Pancreas (tissue), 10 donors: ENCODE results near the gene PLEKHA5. TPM values are rescaled to one million over a fixed set of nuclear protein-coding genes. Genes with fewer than 3 reads are reported as not detected.

Source experiments
- ATAC-seq, 4 donors: fragments of 200-7000 bp; cut with Tn5 transposase; one replicate each; pipeline versions ENCODE4 v1.8.0 to v1.9.1; 2020; ENCODE audit warnings: mild to moderate bottlenecking in 4 of 4, moderate library complexity in 4 of 4
- DNase-seq, 6 donors: peaks; one replicate each; pipeline ENCODE4 v3.0.0-alpha.2; 2020
- FAIRE-seq: peaks from 2 replicates; lab custom pipeline; 2012; peaks lifted over from hg19 to GRCh38; lab: Jason Lieb, UNC
- H3K27ac ChIP-seq, 4 donors: fragments of 200-600 bp; sonication (generic); 1 replicate in 3 of 4; 2 replicates in 1 of 4; pipeline versions ENCODE4 v1.5.0 to v1.8.0; 2020
- H3K27me3 ChIP-seq, 4 donors: fragments of 200-600 bp; one replicate each; pipeline ENCODE4 v1.8.0; 2021
- H3K36me3 ChIP-seq, 3 donors: fragments of 200-600 bp; sonication (generic) in 1 of 3; one replicate each; pipeline versions ENCODE4 v1.5.0 to v1.8.0; 2020 to 2021
- H3K4me1 ChIP-seq, 3 donors: fragments of 200-600 bp; one replicate each; pipeline ENCODE4 v1.8.0; 2021
- H3K4me3 ChIP-seq, 4 donors: fragments of 200-600 bp; sonication (generic) in 2 of 4; one replicate each; pipeline versions ENCODE4 v1.5.0 to v1.8.0; 2020 to 2021
- H3K9me3 ChIP-seq, 4 donors: fragments of 200-600 bp; one replicate each; pipeline ENCODE4 v1.8.0; 2021
- WGBS, 2 donors: extraction: QIAGEN DNeasy Blood & Tissue Kit; methylation state at CpG; one replicate each; pipeline ENCODE4 v1.1.7; 2013; 5-methylcytosine and 5-hydroxymethylcytosine counted together
- intact Hi-C, 3 donors: fragments of 100-400 bp; cut with DNase I; formaldehyde crosslinking; loops; one replicate each; pipeline versions ENCODE4 v1.11.1 to v1.14.2; 2022
- polyA plus RNA-seq, 2 donors: library from polyadenylated mRNA; stranded (reverse); fragments of 200-250 nt; gene quantifications; one replicate each; pipeline ENCODE4 v1.2.3, GENCODE V29; 2013
- total RNA-seq, 6 donors: library from RNA; stranded (reverse); fragmentation: NEBNext Ultra II Directional in 4 of 6; extraction: Animal tissue kit (Norgen Biotek cat#: 25700) in 4 of 6; gene quantifications; one replicate each; pipeline versions ENCODE4 v1.2.1 to v1.2.4, GENCODE V29; 2021 to 2023
- TF ChIP-seq, protein P1 (sequence below), 4 donors: fragments of 200-600 bp; sonication (generic) in 3 of 4; IDR thresholded peaks; one replicate each; pipeline versions ENCODE4 v1.5.0 to v1.8.0; 2021; ENCODE audit warnings: antibody characterized with exemption in 4 of 4
- donor health status: healthy with polysubstance abuse.
- donor health status: DM: no; HTN: no; CAD: no; lungs with moderate emphysema.
- donor health status: DM: no; HTN: no; CAD: no.
- donor health status: control.
- donor health status: control.
- donor health status: Bipolar disorder and iron deficiency.
- donor health status: DM: yes; HTN: yes; CAD: no.
- donor health status: DM: no; HTN: no; CAD: no.
- donor health status: DM: no; HTN: no; CAD: no.
- donor health status: DM: yes; HTN: yes; CAD: no.

The PLEKHA5 gene
- total and polyA plus RNA-seq, 8 donors, result 10.3 to 26.4 (median 17.5) TPM

DNA sequence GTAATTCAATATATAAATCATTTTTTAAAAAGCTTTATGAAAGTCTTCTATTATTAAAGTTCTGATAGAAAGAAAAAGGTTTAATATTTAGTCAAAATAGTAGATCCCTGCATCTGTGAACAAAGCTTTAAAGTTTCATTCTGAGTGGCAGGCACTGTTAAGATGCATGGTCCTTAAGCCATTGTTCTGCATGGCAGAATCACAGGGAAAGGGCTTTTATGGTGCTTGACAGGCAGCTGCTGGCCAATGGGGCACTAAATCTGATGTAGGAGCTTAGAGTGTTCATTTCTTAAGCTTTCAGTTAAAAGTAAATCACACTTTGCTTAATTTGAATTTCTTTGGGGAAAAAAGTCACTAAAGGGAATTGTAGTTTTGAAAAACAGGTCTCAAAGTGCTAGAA lies 148.2 kb downstream of the PLEKHA5 start:
- Histone ChIP-seq H3K4me3 (no peak overlapping the region), H3K9me3 (no peaks in the 10 kb centered on the region), H3K27ac (no peak overlapping the region), H3K4me1 (peaks cover 0 to 6% (median 4%) of the 10 kb centered on the region in 3 donors), H3K36me3 (peaks cover 0 to 7% (median 0%) of the 10 kb centered on the region in 3 donors), H3K27me3 (no peaks in the 10 kb centered on the region)
- FAIRE-seq, result peak; percentile 20
- ATAC-seq, result no peak
- intact Hi-C loops, result no loop called here
- TF ChIP-seq, protein P1, sequence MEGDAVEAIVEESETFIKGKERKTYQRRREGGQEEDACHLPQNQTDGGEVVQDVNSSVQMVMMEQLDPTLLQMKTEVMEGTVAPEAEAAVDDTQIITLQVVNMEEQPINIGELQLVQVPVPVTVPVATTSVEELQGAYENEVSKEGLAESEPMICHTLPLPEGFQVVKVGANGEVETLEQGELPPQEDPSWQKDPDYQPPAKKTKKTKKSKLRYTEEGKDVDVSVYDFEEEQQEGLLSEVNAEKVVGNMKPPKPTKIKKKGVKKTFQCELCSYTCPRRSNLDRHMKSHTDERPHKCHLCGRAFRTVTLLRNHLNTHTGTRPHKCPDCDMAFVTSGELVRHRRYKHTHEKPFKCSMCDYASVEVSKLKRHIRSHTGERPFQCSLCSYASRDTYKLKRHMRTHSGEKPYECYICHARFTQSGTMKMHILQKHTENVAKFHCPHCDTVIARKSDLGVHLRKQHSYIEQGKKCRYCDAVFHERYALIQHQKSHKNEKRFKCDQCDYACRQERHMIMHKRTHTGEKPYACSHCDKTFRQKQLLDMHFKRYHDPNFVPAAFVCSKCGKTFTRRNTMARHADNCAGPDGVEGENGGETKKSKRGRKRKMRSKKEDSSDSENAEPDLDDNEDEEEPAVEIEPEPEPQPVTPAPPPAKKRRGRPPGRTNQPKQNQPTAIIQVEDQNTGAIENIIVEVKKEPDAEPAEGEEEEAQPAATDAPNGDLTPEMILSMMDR (IDR thresholded peaks at IDR 0.05), result no peak
- DNase-seq, result no peak

DNA sequence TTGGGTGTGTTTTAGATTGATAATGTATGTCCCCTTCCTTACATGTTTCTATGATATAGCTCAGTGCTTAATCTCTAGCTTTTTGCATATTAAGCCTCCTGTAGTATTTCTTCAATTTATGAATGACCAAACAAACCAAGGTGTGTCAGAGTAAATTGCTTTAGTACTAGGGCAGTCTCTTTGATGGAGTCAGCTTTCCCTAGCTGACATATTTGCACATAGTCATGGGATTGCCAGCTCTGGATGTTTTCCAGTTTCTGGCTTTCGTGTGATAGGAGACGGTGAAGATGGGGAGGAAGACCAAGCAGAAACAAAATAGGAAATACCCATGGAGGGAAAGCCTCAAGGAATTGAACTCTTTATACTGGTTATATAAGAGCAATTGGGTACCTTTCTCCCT lies 148.9 kb downstream of the PLEKHA5 start:
- peaks cover 0 to 7% (median 0%) of the 10 kb centered on the region in 3 donors for H3K36me3 ChIP-seq
- 82 to 83% methylated on average over 2 of the region's 2 CpGs for WGBS, 2 donors
- intact Hi-C loops, result no loop called here
- TF ChIP-seq, protein P1 (IDR thresholded peaks at IDR 0.05), result no peak
- H3K9me3 ChIP-seq, result no peaks in the 10 kb centered on the region
- H3K27ac ChIP-seq, result no peak overlapping the region
- DNase-seq, result no peak
- H3K4me3 ChIP-seq, result no peak overlapping the region
- ATAC-seq, result no peak
- no peak for FAIRE-seq
- peaks cover 0 to 5% (median 3%) of the 10 kb centered on the region in 3 donors for H3K4me1 ChIP-seq
- H3K27me3 ChIP-seq, result no peaks in the 10 kb centered on the region

DNA sequence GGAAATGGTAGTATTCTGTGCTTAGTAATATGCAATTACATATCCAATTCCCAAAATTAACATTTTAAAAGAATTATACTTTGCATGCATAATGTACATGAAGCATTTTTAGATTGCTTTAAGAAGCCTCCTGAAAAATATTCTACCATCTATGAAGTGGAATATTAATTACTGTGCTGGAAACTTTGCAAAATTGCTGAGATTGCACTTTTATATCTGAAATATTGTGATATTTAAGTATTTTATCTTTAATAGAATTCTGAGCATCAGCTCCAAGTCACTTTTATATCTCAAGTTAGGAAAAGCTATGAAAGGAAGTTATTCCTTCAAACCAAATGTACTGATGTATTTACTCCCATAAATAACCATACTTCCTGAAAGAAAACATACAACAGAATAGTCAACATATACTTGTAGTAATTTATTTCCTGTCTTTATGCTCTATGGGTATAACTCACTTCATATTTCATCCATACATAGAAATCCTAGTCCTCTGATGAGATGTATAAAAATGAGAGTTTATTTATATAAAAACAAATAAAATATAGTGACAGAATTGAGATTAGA lies 152.7 kb downstream of the PLEKHA5 start:
- no peak for ATAC-seq
- intact Hi-C loops, result no loop called here
- DNase-seq, result no peak
- no peak for FAIRE-seq
- Histone ChIP-seq H3K9me3 (no peaks in the 10 kb centered on the region), H3K4me1 (no peaks in the 10 kb centered on the region), H3K4me3 (no peak overlapping the region), H3K27me3 (no peaks in the 10 kb centered on the region), H3K27ac (no peak overlapping the region), H3K36me3 (peaks cover 0 to 2% (median 0%) of the 10 kb centered on the region in 3 donors)
- TF ChIP-seq, protein P1 (IDR thresholded peaks at IDR 0.05), result no peak

DNA sequence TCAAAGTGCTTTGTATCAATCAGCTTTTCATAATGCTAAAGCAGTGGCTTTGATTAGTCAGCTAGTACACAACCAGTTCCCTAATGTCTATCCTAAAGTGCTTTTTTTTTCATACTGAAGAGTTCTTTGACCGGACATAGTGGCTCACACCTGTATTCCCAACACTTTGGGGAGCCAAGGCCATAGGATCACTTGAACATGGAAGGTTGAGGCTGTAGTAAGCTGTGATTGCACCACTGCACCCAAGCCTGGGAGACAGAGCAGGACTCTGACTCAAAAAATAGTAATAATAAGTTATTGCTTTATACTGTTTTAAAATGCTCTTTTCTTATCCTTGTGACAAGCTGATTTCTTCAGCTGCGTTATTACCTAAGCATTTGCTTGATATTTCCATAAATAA lies 155.1 kb downstream of the PLEKHA5 start:
- no peaks in the 10 kb centered on the region for H3K27me3 ChIP-seq
- peaks cover 0 to 2% (median 0%) of the 10 kb centered on the region in 3 donors for H3K36me3 ChIP-seq
- H3K4me1 ChIP-seq, result no peaks in the 10 kb centered on the region
- H3K4me3 ChIP-seq, result no peak overlapping the region
- ATAC-seq (no peak), FAIRE-seq (no peak), DNase-seq (no peak)
- 86 to 89% methylated on average over 2 of the region's 2 CpGs for WGBS, 2 donors
- intact Hi-C loops, result no loop called here
- TF ChIP-seq, protein P1 (IDR thresholded peaks at IDR 0.05), result no peak
- no peaks in the 10 kb centered on the region for H3K9me3 ChIP-seq
- H3K27ac ChIP-seq, result no peak overlapping the region

DNA sequence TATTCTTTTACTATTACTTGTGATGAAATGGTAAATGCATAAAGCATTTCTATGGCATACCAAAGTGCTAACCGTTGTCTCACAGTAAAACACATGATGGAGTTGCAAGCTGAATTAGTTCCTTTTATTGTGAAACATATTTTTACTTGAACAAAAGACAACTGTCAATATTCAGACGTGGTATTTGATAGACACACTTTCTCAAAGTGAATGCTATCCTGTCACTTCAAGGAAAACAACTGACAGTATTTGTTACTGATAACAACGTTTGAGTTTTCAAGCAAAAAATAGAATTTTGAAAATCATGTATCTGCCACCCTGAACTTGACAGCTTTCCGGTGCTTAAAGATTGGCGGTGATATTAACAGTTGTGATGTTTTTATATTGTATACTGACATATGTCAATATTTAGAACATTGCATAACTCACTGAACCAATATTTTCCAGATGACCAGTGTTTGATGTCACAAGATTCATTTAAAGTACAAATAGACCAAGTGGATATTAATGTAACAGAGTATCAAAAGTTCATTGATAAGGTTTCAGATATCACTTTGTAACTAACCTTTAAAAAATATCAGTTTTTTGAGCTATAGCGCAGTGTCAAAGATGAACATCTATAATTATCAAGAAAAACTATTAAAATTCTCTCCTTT lies 156.4 kb downstream of the PLEKHA5 start:
- DNase-seq (no peak), ATAC-seq (no peak), FAIRE-seq (no peak)
- 44 to 51% methylated on average over 6 of the region's 6 CpGs for WGBS, 2 donors
- H3K27ac ChIP-seq, result no peak overlapping the region
- no peaks in the 10 kb centered on the region for H3K27me3 ChIP-seq
- no peaks in the 10 kb centered on the region for H3K4me1 ChIP-seq
- no peaks in the 10 kb centered on the region for H3K9me3 ChIP-seq
- intact Hi-C loops, result no loop called here
- H3K36me3 ChIP-seq, result peaks cover 0 to 2% (median 0%) of the 10 kb centered on the region in 3 donors
- no peak overlapping the region for H3K4me3 ChIP-seq
- TF ChIP-seq, protein P1 (IDR thresholded peaks at IDR 0.05), result no peak
